HG02852 (cell line): ENCODE data around the gene ADGRL3.
A peak's percentile ranks its signal among the peaks of the same experiment; 100 is the strongest.
"Not testable (repeated sequence)": the region's sequence is repeated elsewhere in the genome, so short reads cannot be mapped to it uniquely, and the experiment has no call there.

Experiments
- ATAC-seq: cut with Tn5 transposase; IDR thresholded peaks from one replicate; pipeline ENCODE4 v1.9.1; 2021; ENCODE audit warnings: mild to moderate bottlenecking, moderate library complexity; ENCODE audit not compliant: unreplicated experiment

Gene ADGRL3

DNA sequence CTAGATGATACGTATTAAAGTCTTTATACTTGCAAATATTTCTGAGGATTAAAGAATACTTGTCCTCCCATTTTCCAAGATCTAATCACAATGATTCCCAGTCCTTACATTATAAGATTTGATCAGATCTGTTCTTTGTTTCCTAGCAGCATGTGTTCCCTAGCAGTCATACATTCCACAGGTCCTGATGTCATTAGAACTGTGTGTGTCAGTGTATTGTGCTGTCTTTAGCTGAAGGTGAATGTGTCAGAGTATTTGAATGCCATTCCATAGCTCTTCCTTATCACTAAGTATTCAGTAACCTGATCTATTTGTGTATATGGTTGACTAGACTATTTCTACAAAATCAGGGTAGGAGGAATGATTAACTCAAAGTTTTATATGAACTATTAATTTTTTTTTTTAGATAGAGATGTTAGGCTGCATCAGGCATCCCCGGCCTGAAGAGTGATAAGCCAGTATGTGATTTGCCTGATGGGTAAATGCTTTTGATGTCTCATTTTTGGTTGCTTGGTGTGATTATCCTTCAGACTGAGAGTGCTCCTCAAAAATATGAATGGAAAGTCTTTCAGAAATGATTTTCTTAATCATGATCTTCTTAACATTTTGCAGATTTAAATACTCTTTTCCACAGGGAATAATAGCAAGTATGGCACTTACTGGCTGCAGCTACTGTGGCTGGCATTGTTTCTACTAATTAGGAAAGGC is 4.4 kb downstream of the ADGRL3 start:
- ATAC-seq = no peak

DNA sequence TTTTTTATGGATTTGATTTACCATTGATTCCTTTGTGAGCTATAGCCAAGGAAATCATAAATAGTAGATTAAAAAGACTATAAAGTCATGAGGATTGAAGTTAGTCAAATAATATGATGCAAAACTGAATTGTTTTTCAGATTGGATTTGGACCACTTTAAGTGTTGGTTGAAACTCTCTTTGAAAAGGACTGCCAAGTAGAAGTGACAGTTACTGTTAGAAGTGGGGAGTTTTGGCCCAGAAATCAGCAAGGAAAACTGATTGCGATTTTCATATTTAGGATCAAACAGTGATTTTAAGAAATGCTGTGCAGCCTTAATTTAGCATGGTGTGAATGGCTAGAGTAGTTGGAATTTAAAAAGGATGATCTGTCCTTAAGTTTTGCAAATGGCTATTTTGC is 4.9 kb downstream of the ADGRL3 start:
- no peak for ATAC-seq

DNA sequence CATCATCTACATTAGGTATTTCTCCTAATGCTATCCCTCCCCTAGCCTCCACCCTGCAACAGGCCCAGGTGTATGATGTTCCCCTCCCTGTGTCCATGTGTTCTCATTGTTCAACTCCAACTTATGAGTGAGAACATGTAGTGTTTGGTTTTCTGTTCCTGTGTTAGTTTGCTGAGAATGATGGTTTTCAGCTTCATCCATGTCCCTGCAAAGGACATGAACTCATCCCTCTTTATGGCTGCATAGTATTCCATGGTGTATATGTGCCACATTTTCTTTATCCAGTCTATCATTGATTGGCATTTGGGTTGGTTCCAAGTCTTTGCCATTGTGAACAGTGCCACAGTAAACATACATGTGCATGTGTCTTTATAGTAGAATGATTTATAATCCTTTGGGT is 7.0 kb downstream of the ADGRL3 start:
- ATAC-seq = not testable (repeated sequence)

DNA sequence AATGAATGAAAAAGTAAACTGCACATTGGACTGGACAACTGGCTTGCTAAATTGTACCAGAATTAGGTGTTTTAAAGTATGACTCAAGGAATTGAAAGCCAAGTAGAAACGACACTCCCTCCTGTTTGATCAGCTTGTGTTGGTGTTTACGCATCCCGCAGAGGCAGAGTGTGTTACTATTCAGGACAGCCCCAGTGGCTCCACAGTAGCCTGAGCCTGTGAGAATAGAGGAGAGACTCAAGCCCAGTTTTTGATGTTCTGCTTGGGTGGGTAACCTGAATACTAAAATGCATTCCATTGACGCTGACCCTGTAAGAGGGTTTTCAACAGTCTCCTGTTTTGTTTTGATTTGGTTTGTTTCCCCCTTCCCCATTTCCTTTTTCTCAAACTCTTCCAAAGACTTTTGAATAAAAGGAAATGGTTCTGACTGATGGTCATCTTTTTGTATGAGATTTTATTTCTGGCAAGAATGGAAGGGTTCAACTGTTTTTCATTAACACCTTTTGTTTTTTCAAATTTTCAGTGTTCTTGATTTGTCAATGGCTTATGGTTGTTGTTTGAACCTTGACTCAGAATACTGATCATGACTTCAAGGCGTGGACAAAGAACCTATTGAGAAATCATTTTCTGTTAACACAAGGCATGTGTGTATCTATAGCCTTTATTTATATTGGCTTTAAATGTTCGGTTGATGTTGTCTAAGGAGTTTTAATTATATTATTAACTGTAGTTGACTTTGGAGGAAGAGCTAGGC is 10.2 kb downstream of the ADGRL3 start:
- no peak for ATAC-seq

DNA sequence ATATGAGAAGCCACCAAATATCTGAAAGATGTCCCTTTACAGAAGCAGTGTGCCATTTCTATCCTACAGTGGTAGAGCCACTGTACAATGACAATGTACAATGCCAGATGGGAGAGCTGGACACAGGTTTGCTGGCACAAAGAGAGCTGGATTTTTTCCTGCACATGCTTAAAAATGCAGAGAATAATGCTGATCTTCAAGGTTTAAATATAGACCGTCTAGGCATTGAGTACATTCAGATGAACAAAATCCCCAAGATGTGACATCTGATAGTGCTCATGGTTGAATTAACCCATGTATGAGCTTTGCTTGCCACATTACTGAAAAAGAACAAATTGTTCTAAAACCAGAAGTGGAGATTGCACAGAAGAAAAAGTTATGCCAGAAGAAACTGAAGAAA is 11.7 kb downstream of the ADGRL3 start:
- ATAC-seq = no peak

DNA sequence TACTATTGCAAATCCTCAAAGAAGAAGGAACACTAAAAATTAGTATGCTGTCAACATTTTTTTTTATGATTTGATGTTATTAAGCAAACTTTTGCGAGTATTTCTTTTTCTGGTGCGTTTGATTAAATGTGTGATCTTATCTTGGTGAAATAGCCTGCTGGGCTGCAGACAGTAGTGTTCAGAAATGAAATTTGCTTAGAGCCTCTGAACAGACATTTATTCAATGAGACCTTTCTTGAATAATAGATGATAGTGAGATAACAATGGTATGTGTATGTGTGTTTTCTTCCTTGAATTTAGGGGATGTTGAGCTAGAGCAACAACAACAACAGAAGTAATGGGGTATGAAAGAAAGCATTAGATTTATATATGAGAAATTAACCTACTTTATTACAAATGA is 12.7 kb downstream of the ADGRL3 start:
- no peak for ATAC-seq

DNA sequence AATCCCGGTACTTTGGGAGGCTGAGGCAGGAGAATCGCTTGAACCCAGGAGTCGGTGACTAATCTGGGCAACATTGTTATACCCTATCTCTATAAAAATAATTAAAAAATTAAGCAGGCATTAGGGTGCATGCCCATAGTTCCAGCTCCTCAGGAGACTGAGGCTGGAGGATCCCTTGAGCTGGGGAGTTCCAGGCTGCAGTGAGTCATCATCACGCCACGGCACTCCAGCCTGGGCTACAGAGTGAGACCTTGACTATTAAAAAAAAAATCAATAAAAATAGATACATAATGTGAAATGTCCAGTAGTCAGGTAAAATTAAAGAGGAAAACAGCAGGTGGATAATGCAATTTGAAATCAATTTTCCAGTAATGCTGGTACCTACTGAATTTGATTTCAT is 14.6 kb downstream of the ADGRL3 start:
- no peak for ATAC-seq

DNA sequence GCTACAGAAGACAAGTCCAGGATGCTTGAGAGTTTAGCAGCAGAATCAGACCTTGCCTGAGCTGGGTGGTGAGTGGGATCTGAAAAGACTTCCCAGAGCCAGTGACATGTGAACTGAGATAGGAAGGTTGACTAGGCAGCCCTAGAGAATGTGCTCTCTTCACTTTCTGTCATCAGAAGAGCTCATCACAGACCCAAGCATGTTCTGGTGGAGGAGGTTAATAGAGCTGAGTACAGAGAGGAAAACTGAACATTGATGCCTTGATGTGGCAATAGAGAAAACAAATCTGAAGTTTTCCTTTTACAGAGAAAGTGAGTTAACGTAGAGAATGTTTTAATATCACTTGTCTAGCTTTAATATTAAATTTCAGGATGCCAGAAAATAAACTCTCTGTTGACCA is 17.1 kb downstream of the ADGRL3 start:
- ATAC-seq = no peak

DNA sequence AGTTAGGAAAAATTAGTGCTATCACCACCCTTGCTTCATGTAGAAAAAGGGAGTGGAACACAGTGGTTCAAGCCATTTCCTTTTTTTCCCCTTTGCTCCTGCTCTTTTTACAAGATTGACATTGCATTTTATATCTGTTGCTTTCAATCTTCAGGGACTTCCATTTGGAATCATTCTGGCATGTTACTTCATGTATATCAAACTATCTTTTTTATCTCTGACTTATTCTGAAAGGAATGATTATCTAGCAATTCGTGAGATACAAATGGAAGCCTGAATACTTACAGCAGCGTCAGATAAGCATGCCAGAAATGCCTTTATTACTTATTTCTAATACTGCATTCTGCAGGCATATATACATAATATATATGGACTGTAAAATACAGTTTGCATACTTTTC is 20.4 kb downstream of the ADGRL3 start:
- ATAC-seq = no peak

DNA sequence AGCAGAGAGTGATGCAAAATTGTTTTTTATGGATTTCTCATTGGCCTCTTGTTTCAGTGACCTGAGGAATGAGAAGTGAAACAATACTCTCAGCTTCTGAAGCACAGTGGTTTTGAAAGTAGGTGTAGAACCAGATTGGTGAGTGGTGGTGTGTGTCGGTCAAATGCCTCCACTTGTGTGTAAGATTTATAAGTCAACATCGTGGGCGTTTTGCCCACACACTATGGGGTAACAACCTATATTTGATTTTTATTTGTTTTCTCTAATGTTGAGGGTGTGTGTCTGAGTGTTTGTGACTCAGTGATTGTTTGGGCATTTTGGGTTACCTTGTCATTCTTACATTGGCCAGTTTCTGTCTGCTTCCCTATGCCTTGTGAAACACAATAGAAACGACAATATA is 23.3 kb downstream of the ADGRL3 start:
- ATAC-seq = no peak

DNA sequence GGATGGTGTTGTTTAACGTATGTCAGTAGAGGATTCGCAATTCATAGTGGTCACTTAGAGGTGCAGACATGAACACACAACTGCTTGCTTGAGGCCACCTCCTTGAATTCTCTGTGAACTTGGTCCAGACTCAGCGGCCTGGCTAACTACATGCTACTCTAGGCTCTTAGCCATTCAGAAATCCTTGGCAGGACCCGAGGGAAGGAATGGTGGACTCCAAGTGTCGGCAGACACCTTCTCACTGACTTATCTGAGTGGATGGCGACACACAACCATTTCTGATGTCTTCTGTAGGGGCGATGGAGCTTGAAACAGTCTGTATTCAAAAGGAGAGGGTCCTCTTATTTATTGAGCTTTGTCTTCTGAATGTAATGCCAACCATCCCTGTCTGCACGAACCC is 24.4 kb downstream of the ADGRL3 start:
- no peak for ATAC-seq

DNA sequence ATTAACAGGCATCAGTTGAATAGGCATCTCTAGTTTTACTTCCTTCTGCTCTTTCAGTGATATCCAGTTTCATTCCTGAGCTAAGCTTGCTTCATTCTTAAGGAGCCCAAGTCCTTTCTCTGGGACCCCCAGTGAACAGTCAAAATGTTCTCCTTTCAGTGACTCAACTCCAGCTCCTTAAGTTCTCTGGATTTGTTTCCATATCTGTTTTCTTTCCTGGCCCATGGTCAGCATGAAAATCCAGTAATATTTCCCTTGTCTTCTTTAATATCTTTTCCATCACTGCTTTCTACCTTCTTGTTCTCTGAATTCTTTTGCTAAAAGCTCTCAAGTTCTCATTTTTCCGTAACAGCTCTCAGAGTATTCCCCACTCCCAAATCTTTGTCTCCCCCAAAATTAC is 25.5 kb downstream of the ADGRL3 start:
- no peak for ATAC-seq

DNA sequence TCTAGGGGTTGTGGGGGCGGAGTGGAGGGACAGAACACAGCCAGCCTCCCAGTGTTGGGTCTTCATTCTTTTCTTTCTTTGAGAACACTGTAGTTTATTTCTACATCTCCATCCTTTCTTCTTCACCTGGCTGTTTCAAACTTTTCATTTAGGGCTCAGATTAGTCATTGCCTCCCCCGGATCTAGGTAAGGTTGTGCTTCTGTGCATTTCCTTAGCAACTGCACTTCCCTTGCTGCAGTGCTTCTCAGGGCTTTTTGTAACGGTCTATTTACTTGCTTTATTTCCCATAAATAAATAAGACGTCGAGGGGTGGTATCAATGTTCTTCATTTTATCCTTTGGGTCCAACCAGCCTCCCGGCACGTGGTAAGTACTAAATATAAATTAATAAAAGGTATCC is 31.3 kb downstream of the ADGRL3 start:
- no peak for ATAC-seq

DNA sequence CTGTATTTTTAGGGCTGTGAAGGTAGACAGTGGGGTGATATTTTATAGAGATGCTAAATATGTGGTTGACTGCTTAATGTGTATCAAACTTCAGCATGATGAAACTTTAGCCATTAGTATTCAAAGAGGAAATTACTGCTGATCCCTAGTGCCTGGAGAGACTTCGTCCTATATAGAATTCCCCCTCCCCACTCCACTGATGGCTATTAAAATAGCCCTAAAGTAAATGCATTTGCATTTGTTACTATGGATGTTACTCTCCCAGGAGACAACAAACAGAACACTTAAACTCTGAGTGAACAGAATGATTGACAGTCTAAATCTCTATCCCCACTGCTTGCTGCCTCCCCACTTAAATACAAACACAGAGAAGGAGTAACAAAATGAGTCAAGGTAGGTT is 39.1 kb downstream of the ADGRL3 start:
- ATAC-seq = no peak

DNA sequence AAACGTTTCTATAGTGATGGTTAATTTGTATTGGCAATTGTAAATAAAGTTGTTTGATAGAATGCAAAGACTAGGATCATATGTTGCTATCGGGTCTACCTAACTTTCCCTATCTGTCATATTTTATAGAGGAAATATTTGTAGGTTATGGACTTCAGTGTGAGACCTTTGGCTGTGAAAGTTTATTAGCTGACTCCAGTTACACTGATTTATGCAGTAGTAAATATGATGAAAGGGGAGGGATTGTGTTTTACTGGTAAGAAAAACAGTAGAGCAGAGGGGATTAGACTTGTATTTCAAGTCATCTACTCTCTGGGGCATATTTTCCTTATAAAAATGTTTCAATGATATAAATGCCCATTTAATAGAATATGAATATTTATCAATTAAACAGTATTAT is 43.8 kb downstream of the ADGRL3 start:
- no peak for ATAC-seq

DNA sequence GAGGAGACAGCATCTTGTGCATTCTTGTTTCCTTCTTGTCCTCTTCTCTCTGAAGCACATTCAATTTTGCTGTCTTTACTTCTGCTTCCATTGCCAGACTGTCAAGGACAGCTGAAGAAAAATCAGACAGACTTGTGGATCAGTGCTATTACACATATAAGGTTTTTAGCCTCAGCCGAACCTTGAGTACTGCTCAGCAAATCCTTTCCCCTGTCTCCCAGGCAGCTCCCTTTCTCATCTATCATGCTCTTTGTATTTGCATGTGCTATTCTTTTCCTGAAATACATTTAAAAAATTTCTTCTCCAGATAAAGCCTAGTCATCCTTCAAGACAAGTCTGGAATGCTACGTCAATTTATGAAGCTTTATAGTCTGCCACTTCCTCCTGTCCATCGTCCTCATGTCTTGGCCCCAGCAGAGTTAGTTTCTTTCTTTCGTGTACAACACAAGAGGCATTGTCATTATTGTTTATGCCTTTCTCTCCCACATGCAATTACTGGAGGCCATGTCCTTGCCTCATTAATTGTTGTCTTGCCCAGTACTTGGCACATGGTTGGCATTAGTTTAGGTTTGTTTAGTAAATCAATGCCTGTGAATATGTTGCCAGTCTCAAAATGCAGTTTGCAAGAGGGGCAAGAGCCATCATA is 45.1 kb downstream of the ADGRL3 start:
- no peak for ATAC-seq

DNA sequence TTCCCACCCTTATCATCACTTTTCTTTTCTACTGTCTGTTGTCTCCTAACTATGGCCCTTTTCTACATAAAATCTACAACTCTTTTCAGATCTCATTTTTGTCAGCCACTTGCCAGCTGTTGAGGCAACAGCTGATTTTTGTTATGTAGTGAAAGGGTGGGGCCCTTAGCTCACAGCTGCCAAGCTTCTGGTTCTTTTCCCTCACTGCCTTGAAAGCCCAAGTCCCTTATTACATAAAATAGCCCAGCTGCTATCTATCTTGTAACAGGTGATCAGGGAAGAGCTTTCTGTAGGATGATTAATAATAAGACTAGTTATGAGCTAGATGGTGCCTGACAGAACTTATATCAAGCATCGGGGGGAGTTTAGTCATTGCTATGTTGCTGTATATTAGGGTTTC is 45.9 kb downstream of the ADGRL3 start:
- ATAC-seq = no peak

DNA sequence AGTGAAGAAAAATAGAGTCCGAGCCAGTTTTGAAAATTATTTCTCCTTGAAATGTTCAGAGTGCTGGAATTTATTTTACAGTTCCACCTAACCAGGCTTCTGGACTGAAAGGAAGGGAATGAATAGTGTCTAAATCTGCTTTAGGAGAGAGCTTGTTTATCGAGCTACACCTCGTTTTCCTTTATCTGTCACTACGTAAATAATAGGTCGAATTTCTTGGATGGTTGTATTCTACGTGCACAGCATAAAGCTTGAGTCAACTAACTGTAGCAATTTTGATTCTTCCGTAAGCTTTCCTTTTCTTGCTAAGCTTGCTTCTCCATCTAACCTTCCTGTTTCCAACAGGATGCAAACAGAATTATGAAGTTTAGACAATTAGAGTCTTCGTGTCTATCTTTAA is 48.6 kb downstream of the ADGRL3 start:
- ATAC-seq = no peak

DNA sequence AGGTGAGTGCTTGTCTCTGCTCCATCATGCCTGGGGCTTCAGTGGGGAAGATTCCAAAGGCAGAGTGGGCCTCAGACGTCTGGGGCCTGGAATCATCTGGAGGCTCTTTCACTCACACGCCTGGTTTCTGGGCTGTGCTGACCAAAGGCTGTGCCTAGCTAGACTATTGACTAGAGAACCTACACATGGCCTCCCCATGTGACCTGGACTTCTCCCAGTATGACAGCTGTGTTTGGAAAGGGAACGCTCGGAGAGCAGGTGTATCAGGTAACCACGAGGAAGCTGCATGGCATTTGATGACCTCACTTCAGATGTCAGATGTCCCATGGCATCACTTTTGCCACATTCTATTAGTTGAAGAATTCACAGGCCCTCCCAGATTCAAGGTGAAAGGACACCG is 51.0 kb downstream of the ADGRL3 start:
- ATAC-seq = no peak

DNA sequence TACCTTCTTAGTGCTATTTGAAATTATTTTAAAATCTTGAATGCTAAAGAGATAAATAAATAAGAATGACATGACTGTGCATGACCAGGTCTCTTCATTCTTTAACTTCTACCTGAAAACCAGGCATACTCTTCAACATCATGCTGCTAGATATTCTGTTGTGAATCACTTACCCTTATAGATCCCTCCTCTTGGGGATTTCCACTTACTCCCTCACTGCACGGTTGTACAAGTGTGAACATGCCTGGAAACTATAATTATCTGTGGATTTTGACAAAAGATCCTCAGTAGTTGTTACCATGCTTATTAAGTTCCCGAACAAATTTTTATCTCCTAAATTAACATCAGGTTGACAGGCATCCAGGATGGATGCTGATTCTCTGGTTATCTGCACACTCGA is 54.3 kb downstream of the ADGRL3 start:
- ATAC-seq = peak; percentile 52

DNA sequence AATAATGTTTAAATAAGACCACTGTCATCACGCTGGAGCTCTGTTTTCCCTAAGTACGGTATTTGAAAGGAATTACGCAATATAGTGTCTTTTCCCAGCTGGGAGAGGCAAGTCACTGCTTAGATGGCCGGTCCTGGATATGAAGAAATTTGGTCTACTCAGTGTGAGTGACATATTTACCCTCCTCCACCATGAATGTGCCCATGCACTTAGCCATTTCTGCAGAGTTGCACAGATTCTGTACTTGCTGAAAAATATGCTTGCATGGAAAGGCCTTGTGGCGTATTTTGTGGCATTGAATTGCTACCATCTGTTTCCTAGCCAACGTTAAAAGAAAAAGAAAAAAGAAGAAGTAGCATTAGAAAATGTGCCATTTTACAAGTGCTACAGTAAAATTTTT is 73.1 kb downstream of the ADGRL3 start:
- ATAC-seq = no peak

DNA sequence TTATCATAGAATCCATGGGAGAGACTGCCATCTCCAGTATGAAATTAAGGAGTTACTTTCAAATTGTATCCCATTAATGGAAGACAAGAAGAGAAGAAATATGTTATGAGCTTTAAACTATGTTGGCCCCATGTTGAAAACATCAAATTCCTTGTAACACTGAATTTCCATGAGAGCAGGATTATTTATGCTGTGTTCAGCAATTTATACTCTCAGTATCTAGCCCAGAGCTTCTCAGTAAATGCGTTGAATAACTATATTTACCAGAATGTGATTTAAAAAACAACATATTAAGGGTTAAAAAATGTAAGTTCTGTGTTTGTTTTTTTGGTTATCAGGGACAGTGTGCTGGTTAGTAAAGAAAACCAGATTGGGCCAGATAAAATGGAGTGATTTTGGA is 74.2 kb downstream of the ADGRL3 start:
- no peak for ATAC-seq
